MCF 10A (cell line): Measurements from ENCODE around the gene CPSF4. TPM values are rescaled to one million over a fixed set of nuclear protein-coding genes. Genes with fewer than 3 reads are reported as not detected.

Source experiments
- BruUV-seq: library from RNA; stranded (reverse); fragments of 400-500 nt; replicated peaks from 2 replicates; lab custom pipeline; 2021; lab: Mats Ljungman, UMichigan
- CTCF ChIA-PET: fragments of 300-600 bp; sonication (Branson Sonifier 250); formaldehyde crosslinking; extraction: SDS; loops from one replicate; lab custom pipeline; 2021; ENCODE audit warnings: antibody characterized with exemption, inconsistent platforms; lab: Yijun Ruan, JAX
- POLR2A ChIA-PET: fragments of 300-600, 350-650 bp; sonication (Branson Sonifier 250); formaldehyde crosslinking; extraction: SDS; loops from one replicate; lab custom pipeline; 2020; ENCODE audit warnings: antibody characterized with exemption, inconsistent platforms; lab: Yijun Ruan, JAX
- DNase-seq: peaks from one replicate; pipeline ENCODE4 v3.0.0-alpha.2; 2018; ENCODE audit not compliant: unreplicated experiment
- H3K27ac Mint-ChIP-seq: one replicate; pipeline ENCODE4 v1.8.0; 2022; ENCODE audit warnings: mild to moderate bottlenecking, low read depth, mixed read lengths; ENCODE audit not compliant: unreplicated experiment
- H3K27me3 Mint-ChIP-seq: one replicate; pipeline ENCODE4 v1.8.0; 2022; ENCODE audit warnings: mixed read lengths; ENCODE audit not compliant: insufficient read depth, unreplicated experiment
- H3K36me3 Mint-ChIP-seq: one replicate; pipeline ENCODE4 v1.8.0; 2022; ENCODE audit warnings: mild to moderate bottlenecking, moderate library complexity, mixed read lengths; ENCODE audit not compliant: insufficient read depth, unreplicated experiment
- H3K4me1 Mint-ChIP-seq: one replicate; pipeline ENCODE4 v1.8.0; 2022; ENCODE audit warnings: mixed read lengths; ENCODE audit not compliant: insufficient read depth, unreplicated experiment
- H3K4me3 Mint-ChIP-seq: one replicate; pipeline ENCODE4 v1.8.0; 2022; ENCODE audit warnings: mild to moderate bottlenecking, moderate library complexity, mixed read lengths; ENCODE audit not compliant: unreplicated experiment
- H3K9me3 Mint-ChIP-seq: one replicate; pipeline ENCODE4 v1.8.0; 2022; ENCODE audit warnings: mixed read lengths; ENCODE audit not compliant: unreplicated experiment
- intact Hi-C: fragments of 100-400 bp; cut with micrococcal nuclease; formaldehyde crosslinking; loops from 2 replicates; pipeline ENCODE4 v1.14.1; 2022
- total RNA-seq: library from RNA; stranded (reverse); gene quantifications from 2 replicates; pipeline ENCODE4 v1.2.3, GENCODE V29; 2022
- TF ChIP-seq, protein P1 (sequence below): fragments of 200-600 bp; IDR thresholded peaks from one replicate; pipeline ENCODE4 v1.8.0; 2022; ENCODE audit warnings: antibody characterized with exemption, mild to moderate bottlenecking; ENCODE audit not compliant: unreplicated experiment

The CPSF4 gene
- total RNA-seq, 1 experiment from 2014 or later, result 62.6 TPM

DNA sequence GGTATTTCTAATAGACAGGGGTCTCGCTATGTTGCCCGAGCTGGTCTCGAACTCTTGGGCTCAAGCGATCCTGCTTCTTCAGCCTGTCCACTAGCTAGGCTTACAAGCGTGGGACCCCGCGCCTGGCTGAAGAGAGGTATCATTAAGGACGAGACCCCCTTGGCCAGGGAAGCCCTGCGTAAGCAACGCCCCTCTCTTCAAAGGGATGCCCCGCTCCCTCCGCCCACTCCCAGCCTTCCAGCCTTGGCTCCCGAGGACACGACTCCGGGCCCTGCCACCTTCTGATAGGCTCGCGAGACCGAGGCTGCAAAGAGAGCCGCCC lies 65.5 kb downstream of the CPSF4 start:
- TF ChIP-seq, protein P1, sequence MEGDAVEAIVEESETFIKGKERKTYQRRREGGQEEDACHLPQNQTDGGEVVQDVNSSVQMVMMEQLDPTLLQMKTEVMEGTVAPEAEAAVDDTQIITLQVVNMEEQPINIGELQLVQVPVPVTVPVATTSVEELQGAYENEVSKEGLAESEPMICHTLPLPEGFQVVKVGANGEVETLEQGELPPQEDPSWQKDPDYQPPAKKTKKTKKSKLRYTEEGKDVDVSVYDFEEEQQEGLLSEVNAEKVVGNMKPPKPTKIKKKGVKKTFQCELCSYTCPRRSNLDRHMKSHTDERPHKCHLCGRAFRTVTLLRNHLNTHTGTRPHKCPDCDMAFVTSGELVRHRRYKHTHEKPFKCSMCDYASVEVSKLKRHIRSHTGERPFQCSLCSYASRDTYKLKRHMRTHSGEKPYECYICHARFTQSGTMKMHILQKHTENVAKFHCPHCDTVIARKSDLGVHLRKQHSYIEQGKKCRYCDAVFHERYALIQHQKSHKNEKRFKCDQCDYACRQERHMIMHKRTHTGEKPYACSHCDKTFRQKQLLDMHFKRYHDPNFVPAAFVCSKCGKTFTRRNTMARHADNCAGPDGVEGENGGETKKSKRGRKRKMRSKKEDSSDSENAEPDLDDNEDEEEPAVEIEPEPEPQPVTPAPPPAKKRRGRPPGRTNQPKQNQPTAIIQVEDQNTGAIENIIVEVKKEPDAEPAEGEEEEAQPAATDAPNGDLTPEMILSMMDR, result no peak
- intact Hi-C loops, result loop anchor here (2.0 kb wide), 2 partner anchors 55 to 113 kb away; partner anchors contain the start of genes ZNF655 and ZSCAN25
- DNase-seq, result no peak
- peak overlapping the region; percentile 87 for H3K4me3 Mint-ChIP-seq
- H3K27me3 Mint-ChIP-seq, result no peaks in the 10 kb centered on the region
- peaks cover 29% of the 10 kb centered on the region for H3K36me3 Mint-ChIP-seq
- CTCF ChIA-PET, result interaction anchor here (0.8 to 1.0 kb wide), 2 partner anchors 21 to 63 kb away, joined by 3 read pairs; no protein-coding TSS in a partner anchor
- peak overlapping the region; percentile 83 for H3K27ac Mint-ChIP-seq
- H3K4me1 Mint-ChIP-seq, result peaks cover 17% of the 10 kb centered on the region
- no TSS peak for BruUV-seq
- POLR2A ChIA-PET, result interaction anchor here (0.6 to 3.4 kb wide), 27 partner anchors 11 to 585 kb away, joined by 3 to 39 read pairs (median 6); partner anchors contain the start of genes ATP5MF, BUD31, CPSF4 and FAM200A
- H3K9me3 Mint-ChIP-seq, result no peaks in the 10 kb centered on the region

DNA sequence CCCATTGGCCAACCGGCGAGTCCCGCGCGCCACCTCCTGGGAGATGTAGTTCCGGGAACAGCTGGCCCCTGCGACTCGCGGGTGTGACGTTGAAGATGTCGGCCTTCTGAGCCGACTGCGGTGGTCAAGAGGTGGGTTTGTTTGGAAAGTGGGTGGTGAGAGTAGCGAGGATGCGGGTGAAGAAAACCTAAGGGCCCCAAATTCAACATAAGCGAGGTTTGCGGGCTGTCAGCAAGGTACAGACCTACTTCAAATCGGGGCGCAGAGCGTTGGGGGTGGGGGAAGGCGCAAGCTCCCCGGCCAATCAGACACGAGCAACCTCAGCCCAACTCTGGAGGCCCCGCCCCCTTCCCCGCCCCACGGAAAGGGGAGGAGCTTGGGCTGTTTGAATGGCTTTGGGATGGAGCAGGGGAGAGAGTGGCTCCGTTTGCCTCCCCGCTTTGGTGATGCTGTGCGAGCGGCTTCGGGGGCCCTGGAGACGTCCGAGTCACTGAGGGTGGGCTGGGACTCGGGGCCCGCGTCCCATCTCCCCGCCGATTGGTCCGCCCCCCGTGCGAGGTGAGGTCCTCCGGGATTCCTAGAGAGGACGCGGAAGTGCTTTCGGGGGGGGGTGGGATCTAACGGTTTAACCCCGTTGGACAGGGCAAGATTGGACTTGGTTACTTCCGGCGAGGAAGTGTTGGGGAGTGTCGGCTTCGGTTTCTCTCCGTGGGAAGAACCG lies 66.0 kb downstream of the CPSF4 start, which contains the start of gene ZKSCAN5:
Gene ZKSCAN5, plus strand, starts transcription at position 60 of the 721 bp plus-strand sequence. CDS start 1,383 bp downstream, outside the sequence.
- POLR2A ChIA-PET, result interaction anchor here (0.5 to 3.4 kb wide), 36 partner anchors 10 to 595 kb away, joined by 3 to 39 read pairs (median 4); partner anchors contain the start of genes ATP5MF, BUD31, CPSF4 and FAM200A
- H3K4me3 Mint-ChIP-seq, result peak within 1 kb of the TSS; percentile 87
- H3K27me3 Mint-ChIP-seq, result no peaks in the 10 kb centered on the region
- no TSS peak for BruUV-seq
- peaks cover 17% of the 10 kb centered on the region for H3K4me1 Mint-ChIP-seq
- peak within 1 kb of the TSS; percentile 83 for H3K27ac Mint-ChIP-seq
- TF ChIP-seq, protein P1, result no peak
- no peaks in the 10 kb centered on the region for H3K9me3 Mint-ChIP-seq
- CTCF ChIA-PET, result interaction anchor here (0.8 to 1.0 kb wide), 2 partner anchors 22 to 62 kb away, joined by 3 read pairs; no protein-coding TSS in a partner anchor
- peaks cover 24% of the 10 kb centered on the region for H3K36me3 Mint-ChIP-seq
- intact Hi-C loops, result loop anchor here (2.0 kb wide), 2 partner anchors 54 to 112 kb away; partner anchors contain the start of genes ZNF655 and ZSCAN25
- DNase-seq, result peak; percentile 96

DNA sequence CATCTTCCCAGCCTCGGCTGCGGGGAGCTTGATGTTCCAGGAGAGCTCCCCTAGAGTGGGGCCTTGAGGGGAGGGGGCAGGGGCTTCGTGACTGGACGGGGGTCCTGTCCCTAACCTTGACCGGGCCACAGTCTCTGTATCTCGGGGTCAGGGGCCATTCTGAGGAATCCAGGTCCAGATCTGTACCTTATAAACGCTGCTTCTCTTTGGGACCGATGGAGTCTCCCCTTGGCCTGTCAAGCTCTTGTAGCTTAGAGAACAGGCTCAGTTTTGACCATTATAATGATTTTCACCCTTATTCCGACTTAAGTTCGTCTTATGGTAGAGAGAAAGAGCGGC lies 66.5 kb downstream of the CPSF4 start:
- H3K27me3 Mint-ChIP-seq, result no peaks in the 10 kb centered on the region
- H3K4me3 Mint-ChIP-seq, result peak overlapping the region; percentile 87
- no TSS peak for BruUV-seq
- TF ChIP-seq, protein P1, result no peak
- no peak for DNase-seq
- peaks cover 19% of the 10 kb centered on the region for H3K36me3 Mint-ChIP-seq
- POLR2A ChIA-PET, result interaction anchor here (0.5 to 3.4 kb wide), 24 partner anchors 10 to 595 kb away, joined by 3 to 39 read pairs (median 6); partner anchors contain the start of genes ATP5MF, BUD31, CPSF4 and FAM200A
- peak overlapping the region; percentile 83 for H3K27ac Mint-ChIP-seq
- no peaks in the 10 kb centered on the region for H3K9me3 Mint-ChIP-seq
- intact Hi-C loops, result loop anchor here (2.0 kb wide), 2 partner anchors 54 to 112 kb away; partner anchors contain the start of genes ZNF655 and ZSCAN25
- H3K4me1 Mint-ChIP-seq, result peaks cover 17% of the 10 kb centered on the region
- CTCF ChIA-PET, result interaction anchor here (1.0 kb wide), 1 partner anchor 22 kb away, joined by 3 read pairs; no protein-coding TSS in a partner anchor

Other genes with a start within 250 kb of the CPSF4 start
- not detected in 2 replicates for gene KPNA7, start 230.8 kb upstream of the CPSF4 start, total RNA-seq
- gene MYH16, start 166.1 kb upstream of the CPSF4 start, total RNA-seq, result 0.33 TPM in 1 of 2 replicates, not detected in the other
- gene ARPC1A, start 113.0 kb upstream of the CPSF4 start, total RNA-seq, result 149 and 180 TPM in 2 replicates
- 174 and 192 TPM in 2 replicates for gene ARPC1B, start 64.2 kb upstream of the CPSF4 start, total RNA-seq
- 155 and 200 TPM in 2 replicates for gene PDAP1, start 30.3 kb upstream of the CPSF4 start, total RNA-seq
- 224 and 262 TPM in 2 replicates for gene BUD31, start 30.0 kb upstream of the CPSF4 start, total RNA-seq
- 4.9 and 8.6 TPM in 2 replicates for gene PTCD1, start 145 bp upstream of the CPSF4 start, total RNA-seq
- 417 and 442 TPM in 2 replicates for gene ATP5MF, start 27.2 kb downstream of the CPSF4 start, total RNA-seq
- gene ZNF789, start 33.9 kb downstream of the CPSF4 start, total RNA-seq, result 15.0 and 19.9 TPM in 2 replicates
- gene ZNF394, start 61.3 kb downstream of the CPSF4 start, total RNA-seq, result 17.4 and 20.6 TPM in 2 replicates
- gene ZKSCAN5, start 65.7 kb downstream of the CPSF4 start, total RNA-seq, result 13.6 and 16.2 TPM in 2 replicates
- 6.1 and 7.4 TPM in 2 replicates for gene FAM200A, start 113.2 kb downstream of the CPSF4 start, total RNA-seq
- gene ZNF655, start 119.7 kb downstream of the CPSF4 start, total RNA-seq, result 85.2 and 89.9 TPM in 2 replicates
- 0.70 and 0.96 TPM in 2 replicates for gene TMEM225B, start 159.3 kb downstream of the CPSF4 start, total RNA-seq
- gene ZSCAN25, start 178.0 kb downstream of the CPSF4 start, total RNA-seq, result 17.6 and 20.9 TPM in 2 replicates
- gene CYP3A5, start 241.1 kb downstream of the CPSF4 start, total RNA-seq, result 0.58 and 0.83 TPM in 2 replicates